Astrocyte of the spinal cord (primary cell): ENCODE data around the gene HOXB6.
A peak's percentile ranks its signal among the peaks of the same experiment; 100 is the strongest.

Source experiments
- DNase-seq: peaks from one replicate; pipeline ENCODE4 v3.0.0; 2011; ENCODE audit warnings: low read depth, low spot score
- H3K4me3 ChIP-seq: 2 replicates; pipeline ENCODE4 v1.5.1; 2011; ENCODE audit warnings: low read depth, mild to moderate bottlenecking, low read length, moderate library complexity
- CTCF ChIP-seq: IDR thresholded peaks from 2 replicates; pipeline ENCODE4 v1.5.1; 2012; ENCODE audit warnings: low read depth, mild to moderate bottlenecking, low read length, inconsistent platforms
- in situ Hi-C: cut with HindIII; loops from 2 replicates; pipeline ENCODE4 v1.10.0; 2017; ENCODE audit warnings: low sequenced_read_pairs

Gene HOXB6

GRCh38 chr17:48577946-48578615 is 26.7 kb downstream of the HOXB6 start, which contains the start of gene HOXB4:
Gene HOXB4 (minus strand): TSS chr17:48578350. CDS start chr17:48578319, 31 bp downstream.
- peak; percentile 91 for DNase-seq
- H3K4me3 ChIP-seq: peak within 1 kb of the TSS; percentile 77
- no peak for TF ChIP-seq CTCF
- in situ Hi-C loops: no loop called here

- in situ Hi-C loops: no loop called here
- no peak for TF ChIP-seq CTCF
Observed at GRCh38 chr17:48577330-48577945, 27.3 kb downstream of the HOXB6 start.

GRCh38 chr17:48576479-48577309 is 28.1 kb downstream of the HOXB6 start:
- in situ Hi-C loops: no loop called here
- DNase-seq: peak; percentile 68
- peak overlapping the region; percentile 77 for H3K4me3 ChIP-seq
- no peak for TF ChIP-seq CTCF

More at GRCh38 chr17:48577330-48577945, 27.3 kb downstream of the HOXB6 start:
- no peak for DNase-seq
- H3K4me3 ChIP-seq: peak overlapping the region; percentile 77

GRCh38 chr17:48575673-48576478 is 28.9 kb downstream of the HOXB6 start:
- in situ Hi-C loops: no loop called here
- TF ChIP-seq CTCF: no peak
- peak overlapping the region; percentile 77 for H3K4me3 ChIP-seq
- DNase-seq: peak; percentile 67

GRCh38 chr17:48575066-48575582 is 29.7 kb downstream of the HOXB6 start:
- no peak for TF ChIP-seq CTCF
- in situ Hi-C loops: no loop called here
- DNase-seq: peak; percentile 89
- peak overlapping the region; percentile 77 for H3K4me3 ChIP-seq
